NCI-H1105 (cell line): ENCODE measurements around the gene ST8SIA5.

Experiments used
- DNase-seq: peaks from one replicate; lab custom pipeline; 2025; lab: John Stamatoyannopoulos, UW

The ST8SIA5 gene

GRCh38 chr18:46627136-46627535, 129.7 kb downstream of the ST8SIA5 start:
- DNase-seq: no peak

- no peak for DNase-seq
Observed at GRCh38 chr18:46625069-46625468, 131.8 kb downstream of the ST8SIA5 start.

GRCh38 chr18:46624127-46624526, 132.7 kb downstream of the ST8SIA5 start:
- DNase-seq: no peak

- no peak for DNase-seq
Observed at GRCh38 chr18:46623541-46623940, 133.3 kb downstream of the ST8SIA5 start.

- peak; percentile 17 for DNase-seq
Observed at GRCh38 chr18:46622999-46623398, 133.9 kb downstream of the ST8SIA5 start.

- DNase-seq: no peak
Observed at GRCh38 chr18:46622451-46622850, 134.4 kb downstream of the ST8SIA5 start.

- DNase-seq: no peak
Observed at GRCh38 chr18:46621871-46622270, 135.0 kb downstream of the ST8SIA5 start.

- DNase-seq: no peak
Observed at GRCh38 chr18:46621111-46621766, 135.6 kb downstream of the ST8SIA5 start.

- no peak for DNase-seq
Observed at GRCh38 chr18:46619559-46619958, 137.3 kb downstream of the ST8SIA5 start.
